Left lobe of liver (tissue), 2 donors: ENCODE data around the gene BCL2L2. TPM values are rescaled to one million over a fixed set of nuclear protein-coding genes. Genes with fewer than 3 reads are reported as not detected.
A peak's percentile ranks its signal among the peaks of the same experiment; 100 is the strongest.

ENCODE experiments used
- ATAC-seq: fragments of 200-7000 bp; cut with Tn5 transposase; one replicate; pipeline ENCODE4 v1.9.1; 2020; ENCODE audit warnings: mild to moderate bottlenecking, moderate library complexity
- DNase-seq: peaks from one replicate; pipeline ENCODE4 v3.0.0-alpha.2; 2020; ENCODE audit warnings: low spot score
- total RNA-seq: library from RNA; stranded (reverse); gene quantifications from one replicate; pipeline ENCODE4 v1.2.1, GENCODE V29; 2021
- donor health status: DM: no; HTN: no; CAD: no; lungs with moderate emphysema.
- donor health status: DM: no; HTN: yes; CAD: no.

Gene BCL2L2
- total RNA-seq, 1 donor from 2014 or later: 14.0 TPM

DNA sequence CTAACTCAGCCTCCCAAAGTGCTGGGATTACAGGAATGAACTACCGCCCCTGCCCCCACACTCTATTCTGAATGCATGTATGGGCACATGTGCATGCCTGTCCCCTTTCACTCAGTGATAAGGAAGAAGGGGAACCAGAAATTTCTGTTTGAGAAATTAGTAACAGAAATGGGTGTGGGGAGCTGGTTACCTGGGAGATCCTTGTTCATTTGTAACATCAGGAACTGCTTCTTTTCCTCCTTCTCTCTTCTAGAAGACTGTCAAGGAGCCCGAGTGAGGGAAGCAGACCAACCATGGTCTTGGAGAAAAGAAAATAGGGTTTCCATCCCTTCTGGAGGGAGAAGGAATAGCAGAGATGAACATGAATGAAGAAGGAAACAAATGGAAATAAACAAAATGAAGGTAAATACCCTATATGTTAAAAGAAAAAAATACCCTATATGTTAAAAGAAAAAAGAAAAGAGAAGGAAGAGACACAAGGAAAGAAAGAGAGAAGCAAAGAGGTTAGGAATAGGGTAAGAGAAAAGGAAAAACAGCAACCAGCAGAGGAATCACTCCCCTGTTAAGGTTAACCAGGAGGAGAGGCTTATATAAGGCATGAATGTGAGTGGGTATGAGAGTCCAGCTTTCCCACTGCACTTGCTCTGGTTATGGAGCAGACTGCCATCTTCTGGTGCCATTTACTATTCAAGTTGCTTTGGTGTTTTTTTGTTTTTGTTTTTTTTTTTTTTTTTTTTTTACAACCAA, 7.2 kb upstream of the BCL2L2 start:
- ATAC-seq (no peak), DNase-seq (no peak)

DNA sequence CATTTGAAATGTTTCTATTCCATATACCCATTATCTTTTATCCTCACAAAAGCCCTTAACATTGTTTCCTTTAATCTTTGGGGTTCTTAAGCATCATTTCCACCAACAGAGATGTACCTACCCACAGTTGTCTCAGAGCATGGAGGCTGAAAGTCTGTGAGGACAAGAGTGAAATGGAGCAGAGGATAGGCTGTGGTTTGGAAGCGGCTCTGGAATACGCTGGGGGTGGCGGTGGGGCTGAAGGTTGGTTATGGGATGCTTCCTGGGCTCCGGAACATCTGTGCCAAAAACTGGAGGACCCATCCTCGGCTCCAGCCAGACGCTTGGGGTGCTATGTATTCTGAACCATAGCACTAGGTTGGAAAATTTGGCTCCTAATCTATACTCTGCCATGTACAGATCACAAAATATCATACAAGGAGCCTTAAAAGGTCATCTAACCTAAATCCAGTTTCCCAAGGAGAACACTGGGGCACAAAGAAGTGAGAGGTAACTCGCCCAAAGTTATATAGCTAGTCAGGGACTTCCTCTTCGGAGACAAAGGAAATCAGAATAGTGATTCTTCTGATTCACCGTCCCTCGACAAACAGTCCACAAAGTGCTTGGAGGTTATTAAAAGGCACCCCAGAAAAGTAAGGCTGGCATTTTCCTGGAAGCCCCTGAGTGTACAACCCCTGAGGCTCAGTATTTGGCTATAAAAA, 6.5 kb upstream of the BCL2L2 start:
- ATAC-seq (no peak), DNase-seq (no peak)

DNA sequence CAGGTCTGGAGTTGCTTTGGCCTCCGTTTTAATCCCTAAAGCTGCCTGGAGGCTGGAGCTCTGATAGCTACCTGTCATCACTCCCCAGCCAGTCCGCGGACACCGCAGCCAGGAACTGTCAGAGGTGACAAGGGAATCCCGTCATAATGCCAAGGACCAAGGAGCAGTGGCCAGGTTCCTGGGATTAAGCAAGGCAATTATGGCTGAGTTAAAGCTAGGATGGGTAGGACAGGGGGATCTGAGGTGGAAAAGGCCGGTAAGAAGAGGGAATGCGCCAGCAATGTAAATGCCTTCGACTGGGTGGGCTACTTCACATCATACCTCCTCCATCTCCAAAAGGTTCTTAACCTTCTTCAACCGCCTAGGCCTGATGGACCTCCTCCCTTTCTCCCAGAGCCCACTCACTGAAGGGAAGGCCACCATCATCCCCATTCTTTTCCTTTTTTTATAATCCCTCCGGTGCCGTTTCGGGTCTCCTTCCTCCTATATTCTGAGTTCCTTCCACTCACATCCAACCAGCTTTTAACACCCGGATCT, 5.9 kb upstream of the BCL2L2 start:
- DNase-seq: no peak

DNA sequence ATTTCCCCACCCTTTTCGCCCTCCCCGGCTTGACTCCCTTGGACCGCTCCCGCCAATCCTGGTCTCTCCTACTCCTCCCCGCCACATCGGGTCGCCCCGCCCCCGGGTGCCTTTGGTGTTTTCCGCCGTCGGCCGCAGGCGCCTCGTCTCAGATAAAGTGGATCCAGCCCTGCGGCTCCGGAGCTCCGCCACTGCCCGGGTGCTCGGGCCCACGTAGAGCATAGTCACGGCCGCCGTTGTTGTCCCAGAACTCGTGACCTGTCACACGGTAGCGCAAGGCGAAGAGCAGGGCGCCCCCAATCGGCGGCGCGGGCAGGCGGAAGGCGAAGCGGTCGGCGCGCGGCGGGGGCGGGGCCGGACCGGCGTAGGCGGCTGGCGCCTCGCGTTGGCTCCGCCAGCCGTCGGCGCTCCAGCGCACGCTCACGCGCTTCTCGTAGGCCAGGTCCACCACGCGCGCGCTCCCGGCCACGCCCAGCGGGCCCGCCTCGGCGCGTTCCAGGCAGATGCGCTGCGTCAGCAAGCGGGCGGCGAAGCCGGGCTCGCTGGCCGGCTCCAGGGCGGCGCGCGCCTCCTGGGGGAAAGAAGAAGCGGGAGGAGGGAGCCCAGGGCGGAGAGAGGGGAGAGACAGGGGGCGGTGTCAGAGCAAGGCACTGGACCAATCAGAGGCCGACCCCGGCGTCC, 5.2 kb upstream of the BCL2L2 start:
- DNase-seq (peak; percentile 99), ATAC-seq (peak; percentile 80)

More for the DNA sequence above, 5.9 kb upstream of the BCL2L2 start:
- no peak for ATAC-seq

DNA sequence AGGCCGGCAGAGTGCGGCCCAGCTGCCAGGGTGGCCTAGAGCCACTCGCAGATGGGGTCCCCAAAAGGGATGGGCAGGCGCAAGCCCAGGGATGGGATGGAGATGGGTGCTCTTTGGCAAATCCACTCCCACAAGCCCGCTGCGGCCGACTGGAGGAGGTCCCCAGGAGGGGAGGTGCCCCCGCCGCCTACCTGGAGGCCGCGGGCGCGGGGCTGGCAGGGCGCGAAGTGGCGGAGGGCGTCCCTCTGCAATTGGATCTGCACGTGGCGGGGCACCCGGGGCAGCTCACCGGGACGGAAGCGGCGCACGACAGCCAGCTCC, 4.7 kb upstream of the BCL2L2 start:
- DNase-seq: no peak
- peak; percentile 37 for ATAC-seq

DNA sequence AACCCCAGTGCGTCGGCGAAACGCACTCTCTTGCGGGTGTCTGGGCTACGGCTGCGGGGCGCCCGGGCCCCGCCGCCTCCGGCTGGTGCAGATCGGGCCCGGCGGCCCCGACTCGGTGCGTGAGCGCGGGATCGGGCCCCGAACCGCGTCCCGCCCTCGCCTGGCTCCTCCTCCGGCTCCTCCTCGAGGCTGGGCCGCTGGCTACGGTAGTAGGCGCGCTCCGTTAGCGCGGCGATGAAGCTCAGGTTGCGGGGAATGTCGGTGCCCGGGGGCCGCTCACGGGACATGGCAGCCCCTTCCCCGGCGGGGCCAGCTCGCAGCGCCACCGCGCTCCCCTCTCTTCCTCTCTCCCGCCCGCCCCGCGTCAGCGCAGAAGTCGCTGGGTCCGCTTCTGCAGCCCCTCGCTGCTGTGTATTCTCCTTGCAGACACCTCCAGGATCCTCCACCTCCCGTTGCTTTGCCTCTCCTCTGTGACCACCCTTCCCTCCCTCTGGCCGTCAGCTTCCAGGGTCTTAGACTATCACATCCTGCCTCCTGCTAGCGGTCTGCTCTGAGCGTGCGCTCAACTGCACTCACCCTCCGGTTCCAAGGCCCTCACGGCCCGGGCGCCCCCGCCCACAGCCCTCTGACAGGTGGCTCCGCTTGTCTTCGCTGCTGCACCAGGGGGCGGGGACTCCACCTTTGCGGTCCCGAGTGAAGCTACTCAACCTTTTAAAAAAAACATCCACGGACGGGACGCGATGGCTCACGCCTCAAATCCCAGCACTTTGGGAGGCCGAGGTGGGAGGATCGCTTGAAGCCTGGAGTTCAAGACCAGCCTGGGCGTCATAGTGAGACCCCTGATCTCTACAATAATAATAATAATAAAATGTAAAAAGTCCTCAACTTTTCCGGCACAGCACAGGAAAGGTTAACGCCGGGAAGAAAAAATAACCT, 4.1 kb upstream of the BCL2L2 start, which contains the start of gene PPP1R3E:
PPP1R3E (minus strand) TSS at position 570 of the 936 bp plus-strand sequence; CDS start at position 287, 283 bp downstream.
- peak; percentile 65 for ATAC-seq
- DNase-seq: peak; percentile 79

DNA sequence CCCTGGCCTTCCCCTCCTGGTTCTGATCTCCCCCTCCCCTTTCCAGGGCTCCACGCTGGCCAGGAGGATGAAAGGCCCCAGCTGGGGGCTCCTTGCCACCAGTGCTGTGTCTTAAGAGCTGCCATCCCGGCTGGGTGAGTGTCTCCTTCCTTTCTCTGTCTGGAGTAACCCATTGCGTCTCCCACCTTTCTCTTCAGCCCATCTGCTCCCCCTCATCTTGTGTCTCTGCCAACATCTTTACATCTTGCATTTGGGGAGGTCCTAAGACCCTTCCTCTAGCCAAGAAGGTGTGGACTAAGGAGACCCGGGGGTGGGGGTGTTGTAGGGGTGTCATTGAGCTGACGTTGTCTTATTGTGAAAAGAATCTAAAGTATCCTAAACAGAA, 505 bp downstream of the BCL2L2 start:
- DNase-seq (no peak), ATAC-seq (no peak)

DNA sequence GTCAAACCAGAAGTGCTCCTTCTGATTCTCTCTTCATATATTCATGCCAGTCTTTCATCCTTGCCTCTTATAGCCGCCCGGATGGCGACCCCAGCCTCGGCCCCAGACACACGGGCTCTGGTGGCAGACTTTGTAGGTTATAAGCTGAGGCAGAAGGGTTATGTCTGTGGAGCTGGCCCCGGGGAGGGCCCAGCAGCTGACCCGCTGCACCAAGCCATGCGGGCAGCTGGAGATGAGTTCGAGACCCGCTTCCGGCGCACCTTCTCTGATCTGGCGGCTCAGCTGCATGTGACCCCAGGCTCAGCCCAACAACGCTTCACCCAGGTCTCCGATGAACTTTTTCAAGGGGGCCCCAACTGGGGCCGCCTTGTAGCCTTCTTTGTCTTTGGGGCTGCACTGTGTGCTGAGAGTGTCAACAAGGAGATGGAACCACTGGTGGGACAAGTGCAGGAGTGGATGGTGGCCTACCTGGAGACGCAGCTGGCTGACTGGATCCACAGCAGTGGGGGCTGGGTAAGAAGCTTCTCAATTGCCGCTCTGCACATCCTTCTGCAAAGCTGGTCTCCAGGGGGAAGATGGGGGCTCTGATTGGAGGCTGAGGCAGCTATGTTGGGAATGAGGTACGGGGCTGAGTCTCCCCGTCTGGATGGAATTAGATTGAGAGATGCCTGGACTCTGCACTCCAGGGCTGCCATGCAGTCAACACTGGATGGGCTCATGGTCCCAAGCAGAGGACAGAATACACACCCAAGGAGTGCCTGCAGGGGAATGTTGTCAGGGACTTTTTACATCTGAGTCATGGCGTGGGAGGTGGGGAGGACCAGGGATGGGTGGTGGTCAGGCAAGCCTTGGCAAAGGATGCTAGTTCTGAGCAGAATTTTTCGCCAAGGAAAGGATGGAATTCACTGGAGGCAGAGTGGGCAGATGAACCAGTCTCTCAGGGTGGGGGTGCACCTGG, 1.3 kb downstream of the BCL2L2 start:
- no peak for DNase-seq

DNA sequence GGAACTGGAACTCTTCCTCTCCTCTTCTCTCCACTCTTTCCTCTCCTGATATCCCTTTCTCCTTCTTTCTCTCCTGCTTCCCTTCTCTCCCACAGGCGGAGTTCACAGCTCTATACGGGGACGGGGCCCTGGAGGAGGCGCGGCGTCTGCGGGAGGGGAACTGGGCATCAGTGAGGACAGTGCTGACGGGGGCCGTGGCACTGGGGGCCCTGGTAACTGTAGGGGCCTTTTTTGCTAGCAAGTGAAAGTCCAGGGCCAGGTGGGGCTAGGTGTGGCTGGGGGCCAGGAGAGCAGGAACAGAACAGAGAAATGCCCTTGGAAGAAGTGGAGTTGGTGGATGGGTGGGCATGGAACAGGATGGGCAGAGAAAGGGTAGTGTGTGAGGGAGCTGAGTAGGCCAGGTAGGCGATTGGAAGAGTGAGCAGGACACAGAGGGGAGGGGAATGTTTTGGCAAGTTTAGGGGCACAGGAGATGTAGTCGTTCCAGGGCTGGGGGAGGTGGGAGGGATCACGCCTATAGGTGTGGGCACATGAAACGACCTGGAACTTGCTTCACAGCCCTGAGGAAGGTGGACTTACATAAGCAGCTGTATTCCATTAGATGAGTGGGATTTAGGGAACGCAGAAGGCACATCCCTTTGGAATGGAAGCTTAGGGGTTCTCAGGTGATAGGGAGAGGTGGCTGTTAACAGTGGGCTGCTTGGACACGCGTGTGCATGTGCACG, 2.2 kb downstream of the BCL2L2 start:
- DNase-seq: no peak
- ATAC-seq: no peak

More for the DNA sequence above, 1.3 kb downstream of the BCL2L2 start:
- no peak for ATAC-seq

DNA sequence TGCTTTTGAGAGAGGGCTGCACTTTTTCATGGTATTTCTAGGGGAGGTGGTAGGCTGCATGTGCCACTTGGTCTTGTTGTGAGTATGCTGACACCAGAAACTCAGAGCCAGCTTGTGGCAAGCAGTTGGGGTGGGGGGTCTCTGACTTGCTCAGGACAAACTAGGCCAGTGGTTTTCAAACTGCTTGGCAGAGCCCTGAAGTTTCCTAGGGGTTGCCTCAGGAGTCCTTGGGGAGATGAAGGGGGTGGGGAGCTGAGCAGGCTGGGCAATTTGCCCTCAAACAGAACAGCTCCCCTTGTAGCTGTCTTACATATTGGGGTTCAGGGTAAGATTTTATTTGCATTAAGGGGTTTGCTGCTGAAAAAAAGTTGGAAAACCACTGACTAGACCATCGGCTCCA, 3.9 kb downstream of the BCL2L2 start:
- ATAC-seq: no peak
- no peak for DNase-seq

DNA sequence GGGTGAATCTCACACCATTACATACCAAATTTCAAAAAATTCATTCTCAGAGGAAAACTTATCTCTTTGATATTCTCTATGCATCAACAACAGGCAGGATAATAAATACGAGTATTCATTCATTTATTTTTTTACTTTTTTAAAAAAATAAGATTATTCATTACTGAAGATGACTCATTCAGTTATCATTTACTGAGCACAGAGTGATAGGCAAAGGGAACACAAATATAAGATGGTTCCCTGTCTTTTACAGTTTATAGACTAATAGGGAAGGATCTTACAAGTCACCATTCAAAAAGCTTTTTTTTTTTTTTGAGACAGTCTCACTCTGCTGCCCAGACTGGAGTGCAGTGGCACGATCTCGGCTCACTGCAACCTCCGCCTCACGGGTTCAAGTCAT, 9.7 kb downstream of the BCL2L2 start:
- DNase-seq (no peak), ATAC-seq (no peak)

DNA sequence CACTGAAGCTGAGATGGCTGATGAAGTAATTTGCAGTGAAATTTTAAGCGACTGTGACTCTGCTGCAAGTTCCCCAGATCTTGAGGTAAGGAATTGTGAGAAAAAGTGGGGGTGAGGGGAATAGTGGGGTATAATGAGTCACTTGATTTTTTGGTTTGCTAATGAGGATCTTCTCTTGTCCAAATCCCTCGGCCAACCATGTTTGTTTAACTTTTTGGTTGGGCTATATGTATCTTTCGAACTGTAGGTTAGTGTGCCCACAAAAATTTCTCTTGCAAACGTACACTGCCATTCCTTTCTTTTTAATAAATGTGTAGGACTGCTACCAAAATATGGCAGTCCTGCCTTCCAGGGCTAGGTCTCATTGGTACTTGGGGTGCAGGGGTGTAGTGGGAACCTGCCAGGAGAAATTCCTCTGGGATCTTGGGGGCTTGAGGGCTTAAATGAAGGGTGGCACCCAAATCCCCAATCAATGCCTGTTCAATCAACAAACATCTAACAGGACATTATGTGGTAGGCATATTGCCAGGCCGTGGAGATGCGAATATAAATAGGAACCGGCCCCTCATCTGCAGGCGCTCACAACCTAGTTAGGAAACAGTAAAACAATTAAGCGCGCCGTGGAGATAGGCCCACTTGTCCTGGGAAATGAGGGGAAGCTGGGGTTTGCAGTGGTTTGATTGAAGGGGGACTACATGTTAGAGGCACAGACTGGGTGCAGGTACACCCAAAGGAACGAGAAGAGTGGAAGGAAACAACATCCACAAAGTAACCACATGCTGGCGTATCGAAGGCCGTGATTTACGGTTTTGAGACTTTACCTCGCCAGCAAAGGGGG, 13.3 kb downstream of the BCL2L2 start:
- ATAC-seq (no peak), DNase-seq (no peak)

DNA sequence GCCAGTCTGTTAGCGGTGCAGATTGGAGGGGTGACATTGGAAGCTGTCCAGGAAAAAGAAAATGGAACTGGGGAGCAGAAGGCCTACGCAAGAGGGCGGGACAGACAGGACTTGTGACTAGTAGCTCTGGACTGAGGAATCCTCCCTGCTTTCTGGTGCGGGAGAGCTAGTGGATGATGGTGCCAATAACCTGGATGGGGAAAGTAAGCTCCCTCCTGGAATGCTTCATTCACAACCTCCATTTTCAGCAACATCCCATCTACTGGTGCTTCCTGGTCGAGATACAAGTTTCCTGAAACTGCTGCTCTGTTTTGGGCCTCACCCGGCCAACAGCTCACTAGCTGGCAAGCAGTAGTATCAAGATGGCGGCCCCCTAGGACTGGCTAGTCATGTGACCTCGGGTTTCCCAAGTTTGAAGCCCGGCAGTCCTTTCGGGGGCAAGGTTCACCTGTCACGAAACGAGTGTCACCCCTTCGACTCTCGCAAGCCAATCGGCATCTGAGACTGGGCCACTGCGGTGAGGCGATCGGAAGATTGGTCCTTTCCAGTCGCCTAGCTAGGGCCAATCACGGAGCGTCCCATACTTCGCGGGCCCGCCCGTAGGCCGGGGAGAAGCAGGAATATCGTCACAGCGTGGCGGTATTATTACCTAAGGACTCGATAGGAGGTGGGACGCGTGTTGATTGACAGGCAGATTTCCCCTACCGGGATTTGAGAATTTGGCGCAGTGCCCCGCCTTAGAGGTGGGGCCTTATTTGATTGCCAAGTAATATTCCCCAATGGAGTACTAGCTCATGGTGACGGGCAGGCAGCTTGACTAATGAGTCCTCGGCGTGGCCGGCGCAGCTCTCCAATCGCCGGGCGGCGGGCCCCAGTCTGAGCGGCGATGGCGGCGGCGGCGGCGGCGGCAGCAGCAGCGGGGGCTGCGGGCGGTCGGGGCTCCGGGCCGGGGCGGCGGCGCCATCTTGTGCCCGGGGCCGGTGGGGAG, 14.2 kb downstream of the BCL2L2 start, which contains the start of gene PABPN1:
PABPN1 (plus strand) TSS at position 874 of the 988 bp plus-strand sequence; CDS start at position 887, 13 bp downstream.
- ATAC-seq (peak; percentile 87), DNase-seq (peak; percentile 100)

DNA sequence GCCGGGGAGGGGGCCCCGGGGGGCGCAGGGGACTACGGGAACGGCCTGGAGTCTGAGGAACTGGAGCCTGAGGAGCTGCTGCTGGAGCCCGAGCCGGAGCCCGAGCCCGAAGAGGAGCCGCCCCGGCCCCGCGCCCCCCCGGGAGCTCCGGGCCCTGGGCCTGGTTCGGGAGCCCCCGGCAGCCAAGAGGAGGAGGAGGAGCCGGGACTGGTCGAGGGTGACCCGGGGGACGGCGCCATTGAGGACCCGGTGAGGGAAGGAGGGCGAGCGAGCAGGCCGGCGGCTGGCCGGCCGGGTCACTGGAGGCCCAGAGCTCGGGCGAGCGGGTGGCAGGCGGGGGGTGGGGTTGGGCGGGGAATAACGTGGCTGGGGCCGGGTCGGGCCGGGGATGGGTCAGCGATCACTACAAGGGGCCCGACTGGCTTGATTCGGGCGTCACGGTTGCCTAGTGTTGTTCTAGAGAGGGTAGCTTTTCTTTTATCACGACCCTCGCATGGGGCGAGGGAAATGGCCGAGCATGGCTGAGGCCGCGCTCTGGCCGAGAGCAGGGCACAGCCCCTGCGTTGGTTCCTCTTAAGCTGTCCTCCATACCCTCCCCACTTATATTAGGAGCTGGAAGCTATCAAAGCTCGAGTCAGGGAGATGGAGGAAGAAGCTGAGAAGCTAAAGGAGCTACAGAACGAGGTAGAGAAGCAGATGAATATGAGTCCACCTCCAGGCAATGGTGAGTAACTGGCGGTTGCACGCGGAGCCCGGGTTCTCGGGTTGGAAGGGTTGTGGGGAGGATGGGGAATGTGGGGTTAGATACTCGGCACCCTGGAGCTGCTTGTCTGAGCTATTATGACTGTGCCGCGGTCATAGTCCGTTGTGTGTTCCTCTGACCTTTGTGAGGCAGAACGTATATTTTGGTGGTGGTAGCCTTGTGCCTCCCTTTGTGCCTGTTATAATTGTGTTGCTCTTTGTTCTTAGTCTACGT, 15.2 kb downstream of the BCL2L2 start:
- DNase-seq (peak; percentile 74), ATAC-seq (peak; percentile 55)
